A549 (cell line): ENCODE measurements around the gene SYK. TPM values are rescaled to one million over a fixed set of nuclear protein-coding genes. Genes with fewer than 3 reads are reported as not detected.

Source experiments
- ATAC-seq, 2 experiments: fragments of 200-7000 bp in 1 of 2; fragments of >200 bp in 1 of 2; cut with Nextera tagmentation in 1 of 2; cut with Tn5 transposase in 1 of 2; 3 replicates each; pipeline versions ENCODE4 v1.8.0 to v1.9.1; 2018 to 2020; ENCODE audit warnings: mild to moderate bottlenecking in 1 of 2, moderate library complexity in 1 of 2
- CTCF ChIA-PET: fragments of 300-600 bp; sonication (Branson Sonifier 250); formaldehyde crosslinking; extraction: SDS; loops from one replicate; lab custom pipeline; 2021; ENCODE audit warnings: antibody characterized with exemption, inconsistent platforms; lab: Yijun Ruan, JAX
- POLR2A ChIA-PET: fragments of 350-600 bp; formaldehyde crosslinking; extraction: SDS; loops from one replicate; lab custom pipeline; 2021; ENCODE audit warnings: antibody characterized with exemption, inconsistent platforms; lab: Yijun Ruan, JAX
- DNase-seq, 2 experiments: peaks; one replicate each; pipeline versions ENCODE4 v3.0.0 to v3.0.0-alpha.2; 2011 to 2016; ENCODE audit warnings: low read depth in 1 of 2, low spot score in 1 of 2
- FAIRE-seq: peaks from 2 replicates; lab custom pipeline; 2011; peaks lifted over from hg19 to GRCh38; lab: Jason Lieb, UNC
- H3K27ac ChIP-seq, 2 experiments: fragments of >200 bp; sonication (Bioruptor Twin); formaldehyde crosslinking; 3 replicates each; pipeline ENCODE4 v1.5.1; 2016 to 2017
- H3K4me1 ChIP-seq: fragments of >200 bp; sonication (Bioruptor Twin); formaldehyde crosslinking; 3 replicates; pipeline ENCODE4 v1.6.1; 2016
- H3K4me2 ChIP-seq: fragments of >200 bp; sonication (Bioruptor Twin); formaldehyde crosslinking; 3 replicates; pipeline ENCODE4 v1.6.1; 2016
- H3K4me3 ChIP-seq: fragments of >200 bp; sonication (Bioruptor Twin); formaldehyde crosslinking; 3 replicates; pipeline ENCODE4 v1.5.1; 2016
- H3K9me3 ChIP-seq: fragments of >200 bp; sonication (Bioruptor Twin); formaldehyde crosslinking; 3 replicates; pipeline ENCODE4 v1.6.1; 2016
- CBX8 ChIP-seq: fragments of 200-600 bp; sonication (generic); IDR thresholded peaks from 2 replicates; pipeline ENCODE4 v1.6.1; 2016
- CHD2 ChIP-seq: fragments of 150-350 bp; IDR thresholded peaks from 2 replicates; pipeline ENCODE4 v1.6.1; 2014; ENCODE audit warnings: low read length; ENCODE audit not compliant: partially characterized antibody
- CHD4 ChIP-seq: fragments of 200-600 bp; sonication (generic); IDR thresholded peaks from 2 replicates; pipeline ENCODE4 v1.6.1; 2016; ENCODE audit warnings: antibody characterized with exemption, mild to moderate bottlenecking, borderline replicate concordance
- ESRRA ChIP-seq: fragments of 150-350 bp; IDR thresholded peaks from 2 replicates; pipeline ENCODE4 v1.6.1; 2014; ENCODE audit warnings: mild to moderate bottlenecking, low read length, borderline replicate concordance
- FOSL2 ChIP-seq, 2 experiments: fragments of 450-650 bp in 1 of 2; fragments of >200 bp in 1 of 2; sonication (Bioruptor Twin) in 1 of 2; formaldehyde crosslinking; IDR thresholded peaks; 2 replicates each; pipeline versions ENCODE4 v1.5.0 to v1.6.1; 2016 to 2020; ENCODE audit warnings: mild to moderate bottlenecking in 1 of 2, moderate library complexity in 1 of 2
- HOXB5 ChIP-seq: fragments of 250-450 bp; sonication (Bioruptor Pico); IDR thresholded peaks from 2 replicates; pipeline ENCODE4 v1.5.0; 2020; ENCODE audit warnings: mild to moderate bottlenecking, moderate library complexity
- JUNB ChIP-seq: fragments of >200 bp; sonication (Bioruptor Twin); formaldehyde crosslinking; IDR thresholded peaks from 2 replicates; pipeline ENCODE4 v1.6.1; 2016
- MAZ ChIP-seq: fragments of 150-350 bp; IDR thresholded peaks from 2 replicates; pipeline ENCODE4 v1.6.1; 2014; ENCODE audit warnings: antibody characterized with exemption, low read depth, low read length, borderline replicate concordance
- NR3C1 ChIP-seq: fragments of >200 bp; sonication (Bioruptor Twin); formaldehyde crosslinking; IDR thresholded peaks from 3 replicates; pipeline ENCODE4 v1.6.1; 2017
- POLR2A ChIP-seq: IDR thresholded peaks from 2 replicates; pipeline ENCODE4 v1.6.1; 2012; ENCODE audit warnings: mild to moderate bottlenecking, low read length
- RNF2 ChIP-seq: fragments of 200-600 bp; sonication (generic); IDR thresholded peaks from 2 replicates; pipeline ENCODE4 v1.6.1; 2016; ENCODE audit warnings: low read depth, mild to moderate bottlenecking, antibody characterized with exemption, moderate library complexity, borderline replicate concordance
- WGBS: methylation state at CpG from one replicate; pipeline ENCODE4 v1.1.6; 2017; ENCODE audit errors: missing lambda C conversion rate; 5-methylcytosine and 5-hydroxymethylcytosine counted together
- polyA plus RNA-seq, 4 experiments: library from polyadenylated mRNA; depleted of rRNA in 3 of 4; stranded (reverse); fragments of >200 nt; fragmentation: RNase III in 1 of 4; extraction: RNeasy Plus Mini Kit Qiagen cat#74134 plus additional on column Dnase treatment in 1 of 4; gene quantifications; 2 replicates in 3 of 4; 3 replicates in 1 of 4; pipeline ENCODE4 v1.2.3, GENCODE V29; 2011 to 2017
- TF ChIP-seq, protein P1 (sequence below): fragments of >200 bp; sonication (Bioruptor Twin); formaldehyde crosslinking; IDR thresholded peaks from 3 replicates; pipeline ENCODE4 v1.6.1; 2016
- TF ChIP-seq, protein P2 (sequence below): fragments of 200-600 bp; sonication (generic); IDR thresholded peaks from 2 replicates; pipeline ENCODE4 v1.6.1; 2016; ENCODE audit warnings: antibody characterized with exemption, mild to moderate bottlenecking, moderate library complexity
- TF ChIP-seq, protein P3 (sequence below): IDR thresholded peaks from 2 replicates; pipeline ENCODE4 v1.6.1; 2012

SYK gene
- polyA plus RNA-seq, 2 of the 4 experiments (the other 2 are of a cell fraction) = 0.01 to 0.03 TPM

DNA sequence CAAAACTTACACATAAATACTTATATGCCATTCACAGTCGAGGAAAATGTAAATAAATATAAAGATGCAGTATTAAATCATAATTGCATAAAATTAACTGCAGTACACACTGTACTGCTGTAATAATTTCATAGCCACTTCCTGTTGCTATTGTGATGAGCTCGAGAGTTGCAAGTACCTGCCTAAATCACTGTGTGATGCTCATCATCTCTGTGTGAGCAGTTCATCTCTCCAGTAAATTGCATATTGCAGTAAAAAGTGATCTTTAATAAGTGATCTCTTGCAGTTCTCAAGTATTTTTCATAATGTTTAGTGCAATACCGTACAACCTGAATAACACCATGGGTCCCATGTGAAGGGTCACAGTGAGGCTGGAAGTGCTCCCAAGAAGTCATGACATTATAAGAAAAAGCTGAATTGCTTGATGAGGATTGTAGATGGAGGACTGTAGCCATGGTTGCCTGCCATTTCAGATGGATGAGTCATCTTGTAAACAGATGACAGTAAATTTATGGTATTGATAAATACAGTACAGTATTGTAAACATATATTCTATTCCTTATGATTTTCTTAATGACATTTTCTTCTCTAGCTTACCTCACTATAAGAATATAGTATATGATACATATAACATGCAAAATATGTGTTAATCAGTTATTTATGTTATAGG, 34.9 kb downstream of the SYK start:
- H3K4me2 ChIP-seq = no peak overlapping the region
- H3K4me3 ChIP-seq = no peak overlapping the region
- no peak for ATAC-seq
- no peaks in the 10 kb centered on the region for H3K4me1 ChIP-seq
- no peak for DNase-seq
- 30% methylated on average over 3 of the region's 3 CpGs for WGBS
- CTCF ChIA-PET = interaction anchor here (2.4 kb wide), 1 partner anchor 11 kb away, joined by 9 read pairs; no protein-coding TSS in a partner anchor
- H3K9me3 ChIP-seq = no peaks in the 10 kb centered on the region
- TF ChIP-seq FOSL2 (IDR thresholded peaks at IDR 0.05) (no peak), FOSL2 (CRISPR knock-in tag; IDR thresholded peaks at IDR 0.05) (peak; percentile 55; the same call in 1 of the 2 replicates), ESRRA (no peak), MAZ (no peak)
- FAIRE-seq = no peak
- H3K27ac ChIP-seq = no peak overlapping the region
- POLR2A ChIA-PET = no interaction called here

DNA sequence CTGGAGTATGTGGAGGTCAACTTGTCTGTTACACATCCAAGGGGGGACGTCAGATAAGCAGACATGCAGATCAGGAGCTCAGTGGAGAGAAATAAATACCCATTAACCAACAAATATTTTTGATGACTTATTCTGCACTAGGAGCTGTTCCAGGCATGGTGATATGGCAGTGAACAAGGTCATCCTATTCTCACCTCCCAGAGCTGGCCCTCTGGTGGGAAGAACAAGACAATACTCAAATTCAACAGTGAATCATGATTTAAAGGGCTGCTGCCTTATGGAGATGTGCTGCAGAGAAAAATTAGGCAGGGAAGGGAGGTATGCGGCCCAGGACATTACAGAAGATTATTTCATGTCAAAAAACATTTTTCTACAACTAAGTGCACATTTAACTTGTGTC, 36.5 kb downstream of the SYK start:
- Histone ChIP-seq H3K9me3 (0 out of 3 replicates have a peak, but pooled peaks cover 2% of the 10 kb centered on the region), H3K27ac (no peak overlapping the region), H3K4me2 (no peak overlapping the region), H3K4me3 (no peak overlapping the region), H3K4me1 (no peaks in the 10 kb centered on the region)
- ATAC-seq (peak; percentile 59 to 64; a peak in 2 of 6 replicates), FAIRE-seq (no peak), DNase-seq (no peak)
- TF ChIP-seq, protein P1, sequence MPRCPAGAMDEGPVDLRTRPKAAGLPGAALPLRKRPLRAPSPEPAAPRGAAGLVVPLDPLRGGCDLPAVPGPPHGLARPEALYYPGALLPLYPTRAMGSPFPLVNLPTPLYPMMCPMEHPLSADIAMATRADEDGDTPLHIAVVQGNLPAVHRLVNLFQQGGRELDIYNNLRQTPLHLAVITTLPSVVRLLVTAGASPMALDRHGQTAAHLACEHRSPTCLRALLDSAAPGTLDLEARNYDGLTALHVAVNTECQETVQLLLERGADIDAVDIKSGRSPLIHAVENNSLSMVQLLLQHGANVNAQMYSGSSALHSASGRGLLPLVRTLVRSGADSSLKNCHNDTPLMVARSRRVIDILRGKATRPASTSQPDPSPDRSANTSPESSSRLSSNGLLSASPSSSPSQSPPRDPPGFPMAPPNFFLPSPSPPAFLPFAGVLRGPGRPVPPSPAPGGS = no peak
- POLR2A ChIA-PET = no interaction called here
- 2% methylated on average over 2 of the region's 2 CpGs for WGBS
- CTCF ChIA-PET = interaction anchor here (0.6 to 2.4 kb wide), 3 partner anchors 13 to 1384 kb away, joined by 3 to 9 read pairs (median 4); no protein-coding TSS in a partner anchor

DNA sequence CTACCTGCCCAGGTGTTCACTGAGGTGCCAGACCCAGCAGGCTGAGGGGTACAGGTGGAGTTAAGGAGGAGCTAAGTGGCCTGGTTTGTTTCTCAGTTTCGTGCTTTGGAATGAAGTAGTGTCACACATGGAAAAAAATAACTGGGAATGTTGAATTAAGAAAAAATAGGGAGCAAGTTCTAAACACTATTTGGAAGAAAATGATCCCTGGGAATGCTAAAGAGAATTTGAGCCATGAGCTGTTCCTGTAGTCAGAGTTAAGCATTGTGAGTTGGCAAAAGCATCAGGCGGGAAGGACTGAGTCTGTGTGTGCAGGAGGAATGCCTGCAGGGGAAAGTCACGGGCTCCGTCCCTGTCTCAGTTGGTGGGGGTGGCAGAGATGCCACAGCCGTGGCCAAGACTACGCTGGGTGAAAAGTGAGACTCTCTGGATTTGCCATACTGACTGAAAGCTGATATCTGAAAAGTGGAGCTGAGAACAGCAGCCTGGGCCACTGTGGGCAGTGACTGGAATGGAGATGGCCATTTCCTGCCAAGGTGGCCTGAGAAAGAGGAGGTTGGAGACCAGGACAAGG, 37.0 kb downstream of the SYK start:
- ChIA-PET POLR2A (no interaction called here), CTCF (interaction anchor here (0.9 to 2.4 kb wide), 2 partner anchors 13 to 1241 kb away, joined by 3 to 9 read pairs; no protein-coding TSS in a partner anchor)
- Histone ChIP-seq H3K4me3 (no peak overlapping the region), H3K27ac (no peak overlapping the region), H3K9me3 (0 out of 3 replicates have a peak, but pooled peaks cover 2% of the 10 kb centered on the region), H3K4me2 (no peak overlapping the region)
- ATAC-seq (no peak), FAIRE-seq (no peak), DNase-seq (no peak)
- WGBS = 26% methylated on average over 6 of the region's 6 CpGs
- TF ChIP-seq, protein P1 = no peak
- no peak for TF ChIP-seq CHD2
- TF ChIP-seq, protein P2, sequence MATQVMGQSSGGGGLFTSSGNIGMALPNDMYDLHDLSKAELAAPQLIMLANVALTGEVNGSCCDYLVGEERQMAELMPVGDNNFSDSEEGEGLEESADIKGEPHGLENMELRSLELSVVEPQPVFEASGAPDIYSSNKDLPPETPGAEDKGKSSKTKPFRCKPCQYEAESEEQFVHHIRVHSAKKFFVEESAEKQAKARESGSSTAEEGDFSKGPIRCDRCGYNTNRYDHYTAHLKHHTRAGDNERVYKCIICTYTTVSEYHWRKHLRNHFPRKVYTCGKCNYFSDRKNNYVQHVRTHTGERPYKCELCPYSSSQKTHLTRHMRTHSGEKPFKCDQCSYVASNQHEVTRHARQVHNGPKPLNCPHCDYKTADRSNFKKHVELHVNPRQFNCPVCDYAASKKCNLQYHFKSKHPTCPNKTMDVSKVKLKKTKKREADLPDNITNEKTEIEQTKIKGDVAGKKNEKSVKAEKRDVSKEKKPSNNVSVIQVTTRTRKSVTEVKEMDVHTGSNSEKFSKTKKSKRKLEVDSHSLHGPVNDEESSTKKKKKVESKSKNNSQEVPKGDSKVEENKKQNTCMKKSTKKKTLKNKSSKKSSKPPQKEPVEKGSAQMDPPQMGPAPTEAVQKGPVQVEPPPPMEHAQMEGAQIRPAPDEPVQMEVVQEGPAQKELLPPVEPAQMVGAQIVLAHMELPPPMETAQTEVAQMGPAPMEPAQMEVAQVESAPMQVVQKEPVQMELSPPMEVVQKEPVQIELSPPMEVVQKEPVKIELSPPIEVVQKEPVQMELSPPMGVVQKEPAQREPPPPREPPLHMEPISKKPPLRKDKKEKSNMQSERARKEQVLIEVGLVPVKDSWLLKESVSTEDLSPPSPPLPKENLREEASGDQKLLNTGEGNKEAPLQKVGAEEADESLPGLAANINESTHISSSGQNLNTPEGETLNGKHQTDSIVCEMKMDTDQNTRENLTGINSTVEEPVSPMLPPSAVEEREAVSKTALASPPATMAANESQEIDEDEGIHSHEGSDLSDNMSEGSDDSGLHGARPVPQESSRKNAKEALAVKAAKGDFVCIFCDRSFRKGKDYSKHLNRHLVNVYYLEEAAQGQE = no peak
- TF ChIP-seq FOSL2 (IDR thresholded peaks at IDR 0.05) = no peak
- TF ChIP-seq FOSL2 (CRISPR knock-in tag; IDR thresholded peaks at IDR 0.05) = no peak
- no peak for TF ChIP-seq NR3C1
- no peak for TF ChIP-seq HOXB5 (CRISPR knock-in tag)
- TF ChIP-seq POLR2A = no peak
- TF ChIP-seq CHD4 = no peak
- TF ChIP-seq, protein P3, sequence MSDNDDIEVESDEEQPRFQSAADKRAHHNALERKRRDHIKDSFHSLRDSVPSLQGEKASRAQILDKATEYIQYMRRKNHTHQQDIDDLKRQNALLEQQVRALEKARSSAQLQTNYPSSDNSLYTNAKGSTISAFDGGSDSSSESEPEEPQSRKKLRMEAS = no peak
- no peak for TF ChIP-seq CBX8
- no peak for TF ChIP-seq JUNB
- TF ChIP-seq ESRRA = no peak
- no peak for TF ChIP-seq RNF2
- TF ChIP-seq, all 56 proteins: peak for 0
- no peaks in the 10 kb centered on the region for H3K4me1 ChIP-seq
